ENCODE measurements around the gene NRF1.

Gene NRF1

GRCh38 chr7:129771201-129771927 is 159.8 kb downstream of the NRF1 start:
- DNase-seq (ENCODE audit: low spot score), result no peak

- no peak for DNase-seq (ENCODE audit: low spot score)
Measured at GRCh38 chr7:129771928-129772479, 160.5 kb downstream of the NRF1 start.

GRCh38 chr7:129772646-129773280 is 161.2 kb downstream of the NRF1 start:
- no peak for DNase-seq (ENCODE audit: low spot score)

- DNase-seq (ENCODE audit: low spot score), result no peak
Measured at GRCh38 chr7:129773328-129773731, 161.8 kb downstream of the NRF1 start.

GRCh38 chr7:129773871-129774270 is 162.4 kb downstream of the NRF1 start:
- DNase-seq (ENCODE audit: low spot score), result no peak

GRCh38 chr7:129774359-129774758 is 162.8 kb downstream of the NRF1 start:
- no peak for DNase-seq (ENCODE audit: low spot score)

GRCh38 chr7:129774871-129775694 is 163.6 kb downstream of the NRF1 start:
- no peak for DNase-seq (ENCODE audit: low spot score)

- no peak for DNase-seq (ENCODE audit: low spot score)
Measured at GRCh38 chr7:129775695-129776361, 164.3 kb downstream of the NRF1 start.

- no peak for DNase-seq (ENCODE audit: low spot score)
Measured at GRCh38 chr7:129776362-129776722, 164.8 kb downstream of the NRF1 start.

- no peak for DNase-seq (ENCODE audit: low spot score)
Measured at GRCh38 chr7:129777195-129777844, 165.8 kb downstream of the NRF1 start.

- DNase-seq (ENCODE audit: low spot score), result no peak
Measured at GRCh38 chr7:129777993-129778769, 166.7 kb downstream of the NRF1 start.

GRCh38 chr7:129778770-129779601 is 167.5 kb downstream of the NRF1 start:
- no peak for DNase-seq (ENCODE audit: low spot score)

GRCh38 chr7:129779602-129780256 is 168.2 kb downstream of the NRF1 start:
- DNase-seq (ENCODE audit: low spot score), result no peak

GRCh38 chr7:129780257-129780973 is 168.9 kb downstream of the NRF1 start:
- DNase-seq (ENCODE audit: low spot score), result no peak

GRCh38 chr7:129780974-129781927 is 169.7 kb downstream of the NRF1 start:
- no peak for DNase-seq (ENCODE audit: low spot score)

- no peak for DNase-seq (ENCODE audit: low spot score)
Measured at GRCh38 chr7:129781928-129782817, 170.7 kb downstream of the NRF1 start.
